SJSA1 (cell line): ENCODE measurements around the gene CAMTA1. TPM values are rescaled to one million over a fixed set of nuclear protein-coding genes. Genes with fewer than 3 reads are reported as not detected.

Source experiments
- DNase-seq, 2 experiments: peaks; one replicate each; pipeline ENCODE4 v3.0.0-alpha.2; 2015 to 2020; ENCODE audit warnings: low spot score in 2 of 2, low read depth in 1 of 2
- H3K27ac ChIP-seq: fragments of 250-450 bp; sonication (Bioruptor Pico); 2 replicates; pipeline ENCODE4 v1.5.1; 2020; ENCODE audit warnings: mild to moderate bottlenecking, moderate library complexity
- H3K27me3 ChIP-seq: fragments of 250-450 bp; sonication (Bioruptor Pico); replicated peaks from 2 replicates; pipeline ENCODE4 v1.5.1; 2020; ENCODE audit warnings: mild to moderate bottlenecking, moderate library complexity
- H3K36me3 ChIP-seq: fragments of 250-450 bp; sonication (Bioruptor Pico); 2 replicates; pipeline ENCODE4 v1.5.1; 2020; ENCODE audit warnings: mild to moderate bottlenecking
- H3K4me1 ChIP-seq: fragments of 250-450 bp; sonication (Bioruptor Pico); replicated peaks from 2 replicates; pipeline ENCODE4 v1.6.1; 2021; ENCODE audit warnings: mild to moderate bottlenecking
- H3K4me3 ChIP-seq: fragments of 250-450 bp; sonication (Bioruptor Pico); 2 replicates; pipeline ENCODE4 v1.5.1; 2020; ENCODE audit warnings: mild to moderate bottlenecking
- H3K9me3 ChIP-seq: fragments of 250-450 bp; sonication (Bioruptor Pico); replicated peaks from 2 replicates; pipeline ENCODE4 v1.5.1; 2020; ENCODE audit warnings: mild to moderate bottlenecking
- total RNA-seq: library from RNA; depleted of rRNA; stranded (reverse); fragments of >200 nt; shearing (Covaris generic); gene quantifications from 2 replicates; pipeline ENCODE4 v1.2.3, GENCODE V29; 2014

CAMTA1 gene
- total RNA-seq, 1 experiment from 2014 or later: 136 TPM

DNA sequence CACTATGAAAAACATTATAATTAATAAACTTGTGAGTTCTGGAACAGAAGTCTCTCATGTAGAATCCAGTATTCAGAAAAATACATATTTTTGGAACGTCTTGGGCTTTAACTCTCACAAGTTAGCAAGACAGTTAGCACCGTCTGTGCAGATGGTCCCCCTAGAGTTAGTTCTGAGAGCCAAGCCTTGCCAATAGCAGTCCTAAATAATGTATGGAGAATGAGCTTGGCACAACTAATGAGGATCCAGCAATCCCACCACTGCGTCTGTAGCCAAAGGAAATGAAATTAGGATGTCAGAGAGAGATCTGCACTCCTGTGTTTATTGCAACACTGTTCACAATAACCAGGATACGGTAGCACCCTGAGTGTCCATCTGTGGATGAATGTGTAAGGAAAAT lies 931.3 kb downstream of the CAMTA1 start:
- DNase-seq: no peak
- H3K27ac ChIP-seq: no peak overlapping the region
- H3K9me3 ChIP-seq: no peaks in the 10 kb centered on the region
- no peak overlapping the region for H3K4me3 ChIP-seq
- H3K4me1 ChIP-seq: no peaks in the 10 kb centered on the region
- H3K27me3 ChIP-seq: peaks cover 52% of the 10 kb centered on the region
- H3K36me3 ChIP-seq: no peaks in the 10 kb centered on the region

DNA sequence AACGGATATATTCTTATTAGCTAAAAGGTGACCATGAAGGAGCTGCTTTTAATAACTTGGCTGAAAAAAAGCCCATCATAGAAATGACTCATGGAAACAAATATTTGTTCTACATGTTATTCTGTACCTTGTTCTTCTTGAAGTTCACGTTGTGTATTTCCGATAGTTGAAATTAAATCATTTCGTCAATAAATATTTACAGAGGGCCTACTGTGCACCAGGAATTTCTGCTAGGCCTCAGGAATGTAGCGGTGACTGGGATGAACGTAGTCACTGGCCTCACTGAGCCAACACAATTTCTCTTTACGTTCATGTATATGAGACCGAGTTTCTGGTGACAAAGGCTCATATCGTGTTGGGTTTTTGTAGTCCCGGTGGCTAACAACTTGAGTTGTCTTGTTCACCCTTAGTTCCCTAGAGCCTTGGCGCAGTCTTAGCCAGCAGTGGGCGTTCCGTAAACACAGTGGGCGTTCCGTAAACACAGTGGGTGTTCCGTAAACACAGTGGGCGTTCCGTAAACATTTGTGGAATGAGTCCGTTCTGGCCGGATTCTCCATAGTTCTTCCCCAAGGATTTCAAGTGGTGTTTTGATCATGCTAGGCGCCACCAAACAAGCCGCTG lies 932.6 kb downstream of the CAMTA1 start:
- Histone ChIP-seq H3K9me3 (no peaks in the 10 kb centered on the region), H3K4me3 (no peak overlapping the region), H3K4me1 (no peaks in the 10 kb centered on the region), H3K27me3 (peaks cover 58% of the 10 kb centered on the region), H3K36me3 (no peaks in the 10 kb centered on the region), H3K27ac (no peak overlapping the region)
- no peak for DNase-seq

DNA sequence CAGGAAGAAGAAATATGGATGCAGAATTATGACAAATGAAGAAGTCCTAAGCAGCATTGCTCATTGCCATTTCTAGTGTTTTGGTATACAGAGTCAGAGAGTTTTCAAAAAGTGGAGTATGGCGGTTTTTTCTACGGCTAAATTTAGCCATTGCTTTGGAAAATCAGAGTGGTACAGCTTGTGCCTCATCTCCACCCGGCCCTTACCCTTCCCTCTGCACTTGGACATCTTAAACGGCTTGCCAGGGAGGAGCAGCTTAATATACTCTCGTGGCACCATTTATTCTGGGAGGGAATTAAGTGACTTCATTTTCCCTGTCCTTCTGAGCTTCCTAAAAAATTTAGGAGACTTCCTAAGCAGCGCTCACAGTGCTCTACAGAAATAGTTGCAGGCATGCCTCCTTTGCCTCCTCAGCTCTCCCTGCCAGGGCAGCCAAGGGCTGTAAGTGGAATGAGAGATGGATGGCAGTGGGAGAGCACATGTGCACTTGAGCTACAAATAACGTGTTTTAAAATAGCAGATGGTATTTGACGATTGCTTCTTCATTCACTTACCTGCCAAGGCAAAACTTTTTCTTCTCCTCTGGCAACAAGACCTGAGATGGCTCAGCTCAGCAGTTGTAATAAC lies 934.3 kb downstream of the CAMTA1 start:
- Histone ChIP-seq H3K4me1 (no peaks in the 10 kb centered on the region), H3K4me3 (no peak overlapping the region), H3K27me3 (peaks cover 60% of the 10 kb centered on the region), H3K36me3 (no peaks in the 10 kb centered on the region), H3K9me3 (no peaks in the 10 kb centered on the region), H3K27ac (no peak overlapping the region)
- DNase-seq: no peak

DNA sequence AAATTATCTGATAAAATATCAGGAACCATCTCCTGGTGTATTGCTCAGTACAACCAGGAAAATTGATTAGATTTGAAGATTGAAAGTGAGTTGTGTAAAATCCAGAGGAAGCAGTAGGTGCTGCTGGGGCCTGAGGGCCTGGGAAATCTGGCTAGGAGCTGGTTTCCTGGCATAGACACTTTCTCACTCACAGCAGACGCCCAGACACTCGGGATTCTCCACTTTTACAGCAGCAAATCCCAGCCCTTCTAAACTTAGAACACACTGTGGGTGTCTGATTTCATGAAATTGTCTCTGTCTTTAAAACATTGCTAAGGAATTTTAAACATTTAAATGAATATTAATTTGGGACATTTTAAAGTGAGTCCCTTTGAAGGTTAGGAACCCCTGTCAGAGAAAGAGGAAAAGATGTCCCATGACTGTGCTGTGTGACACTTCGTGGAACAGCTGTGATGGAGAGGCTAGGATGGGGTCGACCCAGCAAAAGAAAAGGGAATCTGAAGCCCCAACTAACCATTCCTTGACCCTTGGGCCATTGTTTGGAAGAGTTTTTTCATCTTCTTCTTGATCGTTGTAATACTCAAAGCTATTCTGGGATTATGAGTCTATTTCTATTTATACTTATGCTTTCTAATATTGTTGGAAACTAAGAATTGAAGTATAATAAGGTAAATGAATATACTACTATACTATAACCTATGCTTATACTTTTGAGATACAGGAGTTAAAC lies 936.9 kb downstream of the CAMTA1 start:
- Histone ChIP-seq H3K4me3 (no peak overlapping the region), H3K36me3 (no peaks in the 10 kb centered on the region), H3K27me3 (peaks cover 48% of the 10 kb centered on the region), H3K4me1 (no peaks in the 10 kb centered on the region), H3K9me3 (no peaks in the 10 kb centered on the region), H3K27ac (no peak overlapping the region)
- DNase-seq: no peak

DNA sequence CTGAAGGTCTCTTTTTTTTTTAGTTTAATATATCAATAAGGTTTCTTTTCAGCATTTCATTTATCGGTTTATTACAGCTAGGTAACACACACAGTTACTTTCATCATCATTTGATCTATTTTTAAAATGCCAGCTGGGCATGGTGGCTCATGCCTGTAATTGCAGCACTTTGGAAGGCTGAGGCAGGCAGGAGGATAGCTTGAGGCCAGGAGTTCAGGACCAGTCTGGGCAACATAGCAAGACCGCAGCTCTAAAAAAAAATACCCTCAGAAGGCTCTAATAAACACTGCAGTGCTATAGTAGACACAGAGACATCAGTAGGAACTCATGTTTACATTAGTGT lies 937.4 kb downstream of the CAMTA1 start:
- no peak overlapping the region for H3K4me3 ChIP-seq
- no peak for DNase-seq
- H3K27me3 ChIP-seq: peaks cover 50% of the 10 kb centered on the region
- H3K36me3 ChIP-seq: no peaks in the 10 kb centered on the region
- H3K27ac ChIP-seq: no peak overlapping the region
- no peaks in the 10 kb centered on the region for H3K9me3 ChIP-seq
- H3K4me1 ChIP-seq: no peaks in the 10 kb centered on the region

DNA sequence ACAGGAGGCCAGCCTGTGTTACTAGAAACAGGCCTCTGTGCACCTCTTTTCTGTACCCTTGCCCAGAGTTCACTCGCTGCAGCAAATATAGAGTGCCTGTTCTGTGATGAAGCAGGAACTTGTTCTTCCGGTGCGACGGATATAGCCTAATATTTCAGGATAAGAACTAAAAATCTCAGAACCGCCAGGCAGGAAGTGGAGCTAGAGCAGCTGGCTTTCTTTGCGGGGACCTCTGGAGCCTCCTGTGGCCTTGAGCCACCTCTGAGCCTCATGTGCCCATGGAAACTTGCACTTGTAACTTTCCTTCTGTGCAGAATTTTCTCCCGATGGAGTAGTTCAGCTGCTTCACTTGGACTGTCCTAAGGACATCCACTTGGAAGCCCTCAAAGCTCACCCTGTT lies 941.4 kb downstream of the CAMTA1 start:
- Histone ChIP-seq H3K27me3 (peaks cover 41% of the 10 kb centered on the region), H3K9me3 (no peaks in the 10 kb centered on the region), H3K27ac (no peak overlapping the region), H3K4me3 (no peak overlapping the region), H3K36me3 (no peaks in the 10 kb centered on the region), H3K4me1 (no peaks in the 10 kb centered on the region)
- DNase-seq: no peak

DNA sequence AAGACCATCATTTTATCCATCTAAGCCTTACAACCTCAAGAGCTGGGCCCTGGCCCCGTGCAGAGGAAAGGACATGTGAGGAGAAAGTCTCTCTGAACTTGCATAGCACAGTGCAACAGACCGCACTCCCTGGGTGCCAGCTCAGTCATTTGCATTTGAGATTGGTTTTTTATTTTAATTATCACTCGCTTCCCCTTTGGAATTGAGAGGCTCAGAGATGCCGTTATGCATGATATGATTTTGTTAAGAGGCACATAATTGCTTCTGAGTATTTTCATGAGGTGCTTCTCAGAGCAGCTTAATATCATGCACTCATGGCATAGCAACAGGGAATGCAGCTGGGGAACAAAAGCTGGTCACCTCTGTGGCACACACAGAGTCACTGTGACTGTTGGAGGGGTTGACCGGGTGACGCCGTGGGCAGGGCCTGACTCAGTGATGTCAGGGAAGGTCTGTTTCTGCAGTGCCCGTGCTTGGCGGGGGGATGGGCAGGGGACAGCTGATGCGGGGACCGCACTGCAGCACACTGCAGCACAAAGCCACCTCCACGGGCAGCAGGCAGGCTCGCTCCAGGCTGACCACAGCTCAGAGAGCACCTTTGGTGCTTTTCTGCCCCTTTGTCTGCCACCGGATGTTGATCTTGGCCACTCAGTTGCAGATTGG lies 942.7 kb downstream of the CAMTA1 start:
- Histone ChIP-seq H3K4me3 (no peak overlapping the region), H3K27ac (no peak overlapping the region), H3K9me3 (no peaks in the 10 kb centered on the region), H3K27me3 (peaks cover 37% of the 10 kb centered on the region), H3K36me3 (no peaks in the 10 kb centered on the region), H3K4me1 (no peaks in the 10 kb centered on the region)
- DNase-seq: no peak

DNA sequence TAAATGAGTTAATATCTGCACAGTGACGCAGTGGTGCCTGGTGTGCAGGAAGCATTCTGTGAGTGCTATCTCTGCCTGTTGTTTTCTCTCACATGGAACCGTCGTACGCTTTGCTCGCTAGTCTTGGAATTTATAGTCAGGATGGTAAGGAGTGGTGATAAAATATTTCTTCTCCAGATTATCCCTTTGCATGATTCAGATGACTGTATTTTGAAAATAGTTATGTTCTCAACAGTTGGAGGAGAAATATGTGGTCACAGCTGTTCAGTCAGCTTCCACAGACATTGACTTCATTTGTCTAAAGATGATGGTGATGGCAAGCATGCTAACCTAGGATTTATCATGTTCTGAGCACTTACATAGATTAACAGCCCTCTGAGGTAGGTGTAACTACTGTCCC lies 944.5 kb downstream of the CAMTA1 start:
- no peak for DNase-seq
- Histone ChIP-seq H3K4me1 (no peaks in the 10 kb centered on the region), H3K9me3 (no peaks in the 10 kb centered on the region), H3K36me3 (no peaks in the 10 kb centered on the region), H3K4me3 (no peak overlapping the region), H3K27me3 (peaks cover 33% of the 10 kb centered on the region), H3K27ac (no peak overlapping the region)

DNA sequence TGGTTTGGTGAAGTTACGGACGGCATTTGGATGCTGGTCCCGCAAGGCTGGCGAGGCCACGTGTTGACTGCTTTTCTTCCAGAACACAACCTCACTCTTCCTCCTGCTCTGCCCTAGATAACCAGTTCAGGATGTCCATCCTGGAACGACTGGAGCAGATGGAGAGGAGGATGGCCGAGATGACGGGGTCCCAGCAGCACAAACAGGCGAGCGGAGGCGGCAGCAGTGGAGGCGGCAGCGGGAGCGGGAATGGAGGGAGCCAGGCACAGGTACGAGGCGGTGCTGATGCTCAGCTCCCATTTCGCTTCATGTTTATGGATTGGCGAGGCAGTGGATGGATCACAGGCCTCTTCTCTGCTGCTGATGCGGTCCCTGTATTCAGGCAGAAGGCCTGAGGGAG lies 947.1 kb downstream of the CAMTA1 start:
- no peak overlapping the region for H3K27ac ChIP-seq

DNA sequence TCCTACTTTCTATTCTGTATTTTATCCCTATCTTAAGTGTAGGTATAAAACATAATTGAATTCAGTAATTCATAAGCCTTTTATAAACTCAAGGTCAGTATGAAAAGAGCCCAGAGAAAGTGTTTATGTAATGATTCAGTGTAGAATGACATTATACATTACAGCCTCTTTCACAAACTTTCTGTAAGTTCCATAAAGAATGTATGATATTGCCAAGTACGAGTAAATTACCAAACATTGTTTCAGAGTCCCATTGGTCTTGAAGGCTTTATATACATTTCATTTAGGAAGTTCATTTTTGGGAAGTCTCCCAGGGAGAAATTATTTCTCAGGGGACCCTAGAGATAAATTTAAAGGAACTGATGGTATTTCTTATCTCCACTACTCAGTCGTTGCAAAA lies 948.0 kb downstream of the CAMTA1 start:
- H3K4me3 ChIP-seq: no peak overlapping the region
- H3K36me3 ChIP-seq: no peaks in the 10 kb centered on the region
- H3K27ac ChIP-seq: no peak overlapping the region
- H3K27me3 ChIP-seq: peaks cover 22% of the 10 kb centered on the region
- DNase-seq: no peak
- no peaks in the 10 kb centered on the region for H3K4me1 ChIP-seq
- no peaks in the 10 kb centered on the region for H3K9me3 ChIP-seq

More for the DNA sequence above, 947.1 kb downstream of the CAMTA1 start:
- H3K9me3 ChIP-seq: no peaks in the 10 kb centered on the region
- peaks cover 32% of the 10 kb centered on the region for H3K27me3 ChIP-seq
- no peak for DNase-seq
- no peak overlapping the region for H3K4me3 ChIP-seq
- H3K36me3 ChIP-seq: no peaks in the 10 kb centered on the region
- H3K4me1 ChIP-seq: no peaks in the 10 kb centered on the region

DNA sequence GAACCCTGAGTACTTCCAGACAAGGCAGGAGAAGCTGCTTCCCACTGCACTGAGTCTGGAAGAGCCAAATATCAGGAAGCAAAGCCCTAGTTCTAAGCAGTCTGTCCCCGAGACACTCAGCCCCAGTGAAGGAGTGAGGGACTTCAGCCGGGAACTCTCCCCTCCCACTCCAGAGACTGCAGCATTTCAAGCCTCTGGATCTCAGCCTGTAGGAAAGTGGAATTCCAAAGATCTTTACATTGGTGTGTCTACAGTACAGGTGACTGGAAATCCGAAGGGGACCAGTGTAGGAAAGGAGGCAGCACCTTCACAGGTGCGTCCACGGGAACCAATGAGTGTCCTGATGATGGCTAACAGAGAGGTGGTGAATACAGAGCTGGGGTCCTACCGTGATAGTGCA lies 952.8 kb downstream of the CAMTA1 start:
- Histone ChIP-seq H3K27ac (no peak overlapping the region), H3K9me3 (no peaks in the 10 kb centered on the region), H3K36me3 (no peaks in the 10 kb centered on the region), H3K27me3 (peaks cover 12% of the 10 kb centered on the region), H3K4me3 (no peak overlapping the region), H3K4me1 (no peaks in the 10 kb centered on the region)
- DNase-seq: no peak

DNA sequence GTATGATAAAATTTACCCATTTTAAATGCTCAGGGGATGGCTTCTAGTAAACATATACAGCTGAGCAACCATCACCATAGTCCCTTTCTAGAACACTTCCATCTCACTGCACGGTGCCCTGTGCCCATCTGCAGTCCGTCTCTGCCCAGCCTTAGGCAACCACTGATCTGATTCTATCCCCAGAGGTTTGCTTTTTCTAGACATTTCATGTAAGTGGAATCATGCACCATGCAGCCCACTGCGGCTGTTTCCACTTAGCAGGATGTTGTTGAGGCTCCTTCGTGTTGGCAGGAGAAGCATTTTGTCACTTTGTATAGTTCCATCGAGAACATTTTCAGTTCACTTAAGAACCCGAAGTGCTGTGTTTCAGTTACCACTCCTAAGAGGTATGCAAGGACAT lies 958.1 kb downstream of the CAMTA1 start:
- Histone ChIP-seq H3K4me1 (no peaks in the 10 kb centered on the region), H3K4me3 (no peak overlapping the region), H3K27ac (no peak overlapping the region), H3K27me3 (peaks cover 12% of the 10 kb centered on the region), H3K36me3 (no peaks in the 10 kb centered on the region), H3K9me3 (no peaks in the 10 kb centered on the region)
- no peak for DNase-seq

DNA sequence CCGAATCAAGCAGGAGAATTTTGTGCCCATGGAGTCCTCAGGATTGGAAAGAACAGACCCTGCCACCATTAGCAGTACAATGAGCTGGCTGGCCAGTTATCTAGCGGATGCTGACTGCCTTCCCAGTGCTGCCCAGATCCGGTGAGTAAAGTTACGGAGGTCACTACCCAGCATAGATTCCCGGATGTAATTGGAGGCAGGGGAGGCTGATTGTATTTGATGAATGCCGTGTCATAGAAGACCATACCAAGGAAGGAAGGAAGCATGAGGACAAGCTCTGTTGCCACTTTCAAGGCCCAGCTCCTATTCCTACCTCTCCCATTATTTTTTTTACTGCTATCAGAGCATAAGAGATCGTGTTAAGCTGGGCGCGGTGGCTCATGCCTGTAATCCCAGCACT lies 959.6 kb downstream of the CAMTA1 start:
- no peak for DNase-seq
- peaks cover 9% of the 10 kb centered on the region for H3K27me3 ChIP-seq
- H3K27ac ChIP-seq: no peak overlapping the region
- H3K9me3 ChIP-seq: no peaks in the 10 kb centered on the region
- H3K4me1 ChIP-seq: no peaks in the 10 kb centered on the region
- no peaks in the 10 kb centered on the region for H3K36me3 ChIP-seq
- no peak overlapping the region for H3K4me3 ChIP-seq

DNA sequence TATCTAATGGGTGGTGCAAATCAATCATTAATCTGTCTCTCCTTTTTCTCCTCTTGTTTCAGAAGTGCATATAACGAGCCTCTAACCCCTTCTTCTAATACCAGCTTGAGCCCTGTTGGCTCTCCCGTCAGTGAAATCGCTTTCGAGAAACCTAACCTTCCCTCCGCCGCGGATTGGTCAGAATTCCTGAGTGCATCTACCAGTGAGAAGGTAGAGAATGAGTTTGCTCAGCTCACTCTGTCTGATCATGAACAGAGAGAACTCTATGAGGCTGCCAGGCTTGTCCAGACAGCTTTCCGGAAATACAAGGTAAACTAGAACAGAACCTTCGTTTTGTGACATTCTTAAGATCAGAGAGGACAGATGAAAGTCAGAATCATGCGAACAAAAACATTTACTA lies 960.5 kb downstream of the CAMTA1 start:
- H3K27ac ChIP-seq: no peak overlapping the region
- DNase-seq: no peak
- peaks cover 9% of the 10 kb centered on the region for H3K27me3 ChIP-seq
- H3K4me1 ChIP-seq: no peaks in the 10 kb centered on the region
- no peak overlapping the region for H3K4me3 ChIP-seq
- H3K36me3 ChIP-seq: no peaks in the 10 kb centered on the region
- no peaks in the 10 kb centered on the region for H3K9me3 ChIP-seq
